ENCODE data around the gene C2orf78.

Gene C2orf78

DNA sequence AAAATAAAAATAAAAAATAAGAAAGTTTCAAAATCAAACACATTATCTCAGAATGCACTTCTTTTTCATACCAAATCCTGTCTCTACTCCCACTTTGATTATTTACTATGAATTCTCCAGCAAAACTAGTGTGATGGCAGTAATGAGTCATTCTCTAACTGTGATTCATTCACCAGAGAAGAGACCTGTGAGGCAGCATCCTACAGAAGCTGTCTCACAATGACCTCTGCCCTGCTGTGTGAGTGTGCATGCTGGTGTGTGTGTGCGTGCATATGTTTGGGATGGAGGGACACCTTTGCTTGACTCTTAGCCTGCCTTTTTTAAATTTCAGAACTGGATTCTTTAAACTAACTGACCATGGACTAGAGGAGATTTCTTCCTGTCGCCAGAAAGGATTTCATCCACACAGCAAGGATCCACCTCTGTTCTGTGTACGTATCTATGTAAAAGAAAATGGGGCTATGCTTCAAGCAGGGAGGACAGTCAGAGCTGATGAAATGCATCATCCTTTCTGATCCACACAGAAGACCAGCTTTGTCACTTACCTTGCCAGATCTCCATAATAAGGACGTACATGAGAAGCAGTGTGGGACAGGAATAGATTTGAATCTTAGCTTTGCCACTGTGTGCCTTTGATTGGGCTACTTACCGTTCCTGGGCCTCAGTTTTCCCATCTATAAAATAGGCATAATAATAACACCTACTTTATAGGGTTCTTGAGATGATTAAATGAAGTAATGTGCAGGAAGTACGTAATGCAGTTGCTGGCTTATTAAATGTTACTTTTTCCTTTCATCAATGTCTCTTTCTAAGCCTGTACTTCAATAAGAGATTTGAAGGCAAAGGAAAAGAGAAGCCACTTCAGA lies 76.0 kb downstream of the C2orf78 start:
- H3K36me3 ChIP-seq = peaks cover 68% of the 10 kb centered on the region
- TF ChIP-seq, protein P1, sequence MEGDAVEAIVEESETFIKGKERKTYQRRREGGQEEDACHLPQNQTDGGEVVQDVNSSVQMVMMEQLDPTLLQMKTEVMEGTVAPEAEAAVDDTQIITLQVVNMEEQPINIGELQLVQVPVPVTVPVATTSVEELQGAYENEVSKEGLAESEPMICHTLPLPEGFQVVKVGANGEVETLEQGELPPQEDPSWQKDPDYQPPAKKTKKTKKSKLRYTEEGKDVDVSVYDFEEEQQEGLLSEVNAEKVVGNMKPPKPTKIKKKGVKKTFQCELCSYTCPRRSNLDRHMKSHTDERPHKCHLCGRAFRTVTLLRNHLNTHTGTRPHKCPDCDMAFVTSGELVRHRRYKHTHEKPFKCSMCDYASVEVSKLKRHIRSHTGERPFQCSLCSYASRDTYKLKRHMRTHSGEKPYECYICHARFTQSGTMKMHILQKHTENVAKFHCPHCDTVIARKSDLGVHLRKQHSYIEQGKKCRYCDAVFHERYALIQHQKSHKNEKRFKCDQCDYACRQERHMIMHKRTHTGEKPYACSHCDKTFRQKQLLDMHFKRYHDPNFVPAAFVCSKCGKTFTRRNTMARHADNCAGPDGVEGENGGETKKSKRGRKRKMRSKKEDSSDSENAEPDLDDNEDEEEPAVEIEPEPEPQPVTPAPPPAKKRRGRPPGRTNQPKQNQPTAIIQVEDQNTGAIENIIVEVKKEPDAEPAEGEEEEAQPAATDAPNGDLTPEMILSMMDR (IDR thresholded peaks at IDR 0.05; ENCODE audit: low read depth, low read length) = no peak
- no peak for DNase-seq

DNA sequence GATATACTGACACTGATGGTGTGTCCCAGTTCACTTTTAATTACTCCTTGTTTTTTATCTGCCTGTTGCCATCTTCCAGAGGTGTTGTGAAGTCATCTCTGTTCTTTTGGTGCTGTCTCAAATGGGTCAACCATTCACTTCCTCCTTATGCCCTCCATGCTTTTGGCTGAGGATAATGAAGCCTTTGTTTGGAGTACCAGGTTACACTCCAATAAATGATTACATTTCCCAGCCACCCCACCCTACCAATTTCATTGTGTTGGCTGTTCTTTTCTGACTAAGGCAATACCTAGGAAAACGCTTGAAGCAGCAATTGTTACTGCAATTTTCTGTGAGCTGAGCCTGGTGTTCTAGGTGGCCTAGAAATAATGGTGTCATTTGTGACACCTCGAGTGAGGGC lies 79.0 kb downstream of the C2orf78 start:
- H3K27ac ChIP-seq = no peak overlapping the region
- H3K9me3 ChIP-seq (ENCODE audit: severe bottlenecking) = no peaks in the 10 kb centered on the region
- no peak overlapping the region for H3K4me3 ChIP-seq (ENCODE audit: low read depth, low read length)
- DNase-seq = no peak
- H3K36me3 ChIP-seq = peaks cover 65% of the 10 kb centered on the region
- H3K27me3 ChIP-seq (ENCODE audit: insufficient read depth, low read depth, severe bottlenecking) = no peaks in the 10 kb centered on the region
- TF ChIP-seq, protein P1 (IDR thresholded peaks at IDR 0.05; ENCODE audit: low read depth, low read length) = no peak

More for the DNA sequence above, 76.0 kb downstream of the C2orf78 start:
- Histone ChIP-seq H3K4me3 (ENCODE audit: low read depth, low read length) (no peak overlapping the region), H3K27me3 (ENCODE audit: insufficient read depth, low read depth, severe bottlenecking) (no peaks in the 10 kb centered on the region), H3K9me3 (ENCODE audit: severe bottlenecking) (no peaks in the 10 kb centered on the region), H3K27ac (no peak overlapping the region)
